ENCODE measurements around the gene MAP2K3.
"Not testable (repeated sequence)": the region's sequence is repeated elsewhere in the genome, so short reads cannot be mapped to it uniquely, and the experiment has no call there.

DNA sequence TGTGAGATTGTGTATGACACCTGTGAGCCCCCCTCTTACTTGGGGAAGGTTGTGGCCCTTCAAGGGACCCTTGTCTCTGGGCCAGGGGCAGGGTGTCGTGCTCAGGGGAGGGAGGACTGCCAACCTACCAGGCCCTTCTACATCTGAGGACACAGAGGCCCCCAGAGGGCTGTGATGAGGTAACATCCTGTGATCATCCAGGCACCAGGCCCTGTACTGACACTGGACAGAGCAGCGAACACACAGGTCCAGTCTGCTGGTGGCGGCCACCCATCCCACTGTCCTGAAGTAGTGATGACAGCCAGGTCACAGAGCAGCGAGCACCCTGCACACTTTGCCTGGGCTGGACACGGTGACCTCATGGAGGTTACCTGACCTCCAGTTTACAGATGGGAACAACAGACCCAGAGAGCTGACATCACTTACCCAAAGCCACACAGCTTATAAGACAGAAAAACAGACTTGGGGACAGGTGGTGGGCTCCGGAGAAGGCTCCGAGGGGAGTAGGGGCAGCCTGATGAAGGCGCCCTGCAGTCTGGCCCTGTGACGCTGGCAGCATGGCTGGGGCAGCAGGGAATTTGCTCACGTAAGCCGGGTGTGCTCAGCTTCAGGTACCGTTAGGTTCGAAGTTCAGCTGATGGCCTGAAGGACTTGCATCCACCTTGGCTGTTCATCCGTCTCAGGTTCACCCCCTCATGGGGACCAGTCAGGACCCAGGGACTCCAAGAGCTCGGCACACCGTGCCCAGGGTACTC, 30.9 kb downstream of the MAP2K3 start:
- TF ChIP-seq, protein P1, sequence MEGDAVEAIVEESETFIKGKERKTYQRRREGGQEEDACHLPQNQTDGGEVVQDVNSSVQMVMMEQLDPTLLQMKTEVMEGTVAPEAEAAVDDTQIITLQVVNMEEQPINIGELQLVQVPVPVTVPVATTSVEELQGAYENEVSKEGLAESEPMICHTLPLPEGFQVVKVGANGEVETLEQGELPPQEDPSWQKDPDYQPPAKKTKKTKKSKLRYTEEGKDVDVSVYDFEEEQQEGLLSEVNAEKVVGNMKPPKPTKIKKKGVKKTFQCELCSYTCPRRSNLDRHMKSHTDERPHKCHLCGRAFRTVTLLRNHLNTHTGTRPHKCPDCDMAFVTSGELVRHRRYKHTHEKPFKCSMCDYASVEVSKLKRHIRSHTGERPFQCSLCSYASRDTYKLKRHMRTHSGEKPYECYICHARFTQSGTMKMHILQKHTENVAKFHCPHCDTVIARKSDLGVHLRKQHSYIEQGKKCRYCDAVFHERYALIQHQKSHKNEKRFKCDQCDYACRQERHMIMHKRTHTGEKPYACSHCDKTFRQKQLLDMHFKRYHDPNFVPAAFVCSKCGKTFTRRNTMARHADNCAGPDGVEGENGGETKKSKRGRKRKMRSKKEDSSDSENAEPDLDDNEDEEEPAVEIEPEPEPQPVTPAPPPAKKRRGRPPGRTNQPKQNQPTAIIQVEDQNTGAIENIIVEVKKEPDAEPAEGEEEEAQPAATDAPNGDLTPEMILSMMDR (conservative IDR thresholded peaks at IDR 0.05 in 1 of 2, IDR thresholded peaks at IDR 0.05 in 1 of 2; ENCODE audit: low read depth in 1 of 2, low read length in 2 of 2) = not testable (repeated sequence)
- TF ChIP-seq EZH2 (IDR thresholded peaks at IDR 0.05; ENCODE audit: low read length, missing control alignments) = not testable (repeated sequence)
